AG10803 (cell line): ENCODE data around the gene SPC25.

Experiments used
- DNase-seq: peaks from one replicate; pipeline ENCODE4 v3.0.0; 2010; ENCODE audit warnings: low read depth
- H3K4me3 ChIP-seq: 2 replicates; pipeline ENCODE4 v1.5.1; 2011; ENCODE audit warnings: mild to moderate bottlenecking, low read length, control low read depth
- CTCF ChIP-seq: conservative IDR thresholded peaks from 2 replicates; pipeline ENCODE4 v1.5.1; 2011; ENCODE audit warnings: mild to moderate bottlenecking, low read length, control low read depth, inconsistent platforms

Gene SPC25

GRCh38 chr2:168843253-168843652 is 47.0 kb downstream of the SPC25 start:
- H3K4me3 ChIP-seq, result no peak overlapping the region
- no peak for TF ChIP-seq CTCF
- DNase-seq, result no peak

GRCh38 chr2:168841445-168841844 is 48.8 kb downstream of the SPC25 start:
- DNase-seq, result no peak
- no peak overlapping the region for H3K4me3 ChIP-seq
- no peak for TF ChIP-seq CTCF

- H3K4me3 ChIP-seq, result no peak overlapping the region
- no peak for DNase-seq
- TF ChIP-seq CTCF, result no peak
These were observed 54.3 kb downstream of the SPC25 start for GRCh38 chr2:168835969-168836368.

GRCh38 chr2:168831662-168832061 is 58.6 kb downstream of the SPC25 start:
- TF ChIP-seq CTCF, result no peak
- no peak overlapping the region for H3K4me3 ChIP-seq
- DNase-seq, result no peak

GRCh38 chr2:168830958-168831357 is 59.3 kb downstream of the SPC25 start:
- no peak for DNase-seq
- no peak overlapping the region for H3K4me3 ChIP-seq
- no peak for TF ChIP-seq CTCF

- no peak for TF ChIP-seq CTCF
- no peak for DNase-seq
- no peak overlapping the region for H3K4me3 ChIP-seq
These were observed 65.1 kb downstream of the SPC25 start for GRCh38 chr2:168825126-168825525.

GRCh38 chr2:168821992-168822391 is 68.2 kb downstream of the SPC25 start:
- no peak overlapping the region for H3K4me3 ChIP-seq
- no peak for TF ChIP-seq CTCF
- no peak for DNase-seq
